Neural cell (in vitro differentiated cells): ENCODE results near the gene PPFIBP1. TPM values are rescaled to one million over a fixed set of nuclear protein-coding genes. Genes with fewer than 3 reads are reported as not detected.

Experiments
- H2AFZ ChIP-seq: fragments of 200-600, 300-800 bp; sonication (generic), shearing (Covaris generic); 2 replicates; pipeline ENCODE4 v1.6.0; 2014; ENCODE audit warnings: low read depth, mild to moderate bottlenecking, antibody characterized with exemption, low read length, moderate library complexity
- H3F3A ChIP-seq: fragments of 200-600 bp; shearing (Covaris generic); 2 replicates; pipeline ENCODE4 v1.6.1; 2016; ENCODE audit warnings: mild to moderate bottlenecking, moderate library complexity, mixed read lengths, antibody characterized with exemption, low read length; ENCODE audit not compliant: insufficient read depth, poor library complexity, severe bottlenecking
- H3K27ac ChIP-seq: fragments of 200-600, 300-800 bp; sonication (generic), shearing (Covaris generic); 2 replicates; pipeline ENCODE4 v1.5.1; 2014; ENCODE audit warnings: mild to moderate bottlenecking, low read length, moderate library complexity
- H3K27me3 ChIP-seq: fragments of 300-800, 200-600 bp; sonication (generic), shearing (Covaris generic); 2 replicates; pipeline ENCODE4 v1.6.0; 2014; ENCODE audit warnings: mild to moderate bottlenecking, low read depth, low read length, moderate library complexity; ENCODE audit not compliant: insufficient read depth
- H3K36me3 ChIP-seq: fragments of 300-800, 200-600 bp; sonication (generic), shearing (Covaris generic); 2 replicates; pipeline ENCODE4 v1.5.1; 2014; ENCODE audit warnings: mild to moderate bottlenecking, antibody characterized with exemption, low read length, moderate library complexity; ENCODE audit not compliant: insufficient read depth
- H3K4me2 ChIP-seq: fragments of 300-800, 200-600 bp; sonication (generic), shearing (Covaris generic); 2 replicates; pipeline ENCODE4 v1.6.0; 2014; ENCODE audit warnings: mild to moderate bottlenecking, low read length
- H3K4me3 ChIP-seq: fragments of 300-800, 200-600 bp; sonication (generic), shearing (Covaris generic); 2 replicates; pipeline ENCODE4 v1.5.1; 2014; ENCODE audit warnings: mild to moderate bottlenecking, low read length, moderate library complexity
- H3K79me2 ChIP-seq: fragments of 200-600 bp; shearing (Covaris generic); replicated peaks from 2 replicates; pipeline ENCODE4 v1.6.0; 2014; ENCODE audit warnings: mild to moderate bottlenecking, low read length, moderate library complexity; ENCODE audit not compliant: insufficient read depth
- H3K9ac ChIP-seq: fragments of 300-800, 200-600 bp; sonication (generic), shearing (Covaris generic); 2 replicates; pipeline ENCODE4 v1.6.1; 2016; ENCODE audit warnings: mild to moderate bottlenecking, low read length, mixed read lengths
- H3K9me2 ChIP-seq: fragments of 200-600 bp; shearing (Covaris generic); 2 replicates; pipeline ENCODE4 v1.6.1; 2016; ENCODE audit warnings: mild to moderate bottlenecking, low read length, mixed read lengths; ENCODE audit not compliant: insufficient read depth
- H3K9me3 ChIP-seq: fragments of 200-600, 300-800 bp; sonication (generic), shearing (Covaris generic); 2 replicates; pipeline ENCODE4 v1.6.1; 2016; ENCODE audit warnings: mild to moderate bottlenecking, mixed run types, low read length, moderate library complexity, mixed read lengths
- H4K20me1 ChIP-seq: fragments of 200-600 bp; shearing (Covaris generic); 2 replicates; pipeline ENCODE4 v1.6.1; 2016; ENCODE audit warnings: mild to moderate bottlenecking, mixed run types; ENCODE audit not compliant: insufficient read depth
- EP300 ChIP-seq: fragments of 450-650 bp; conservative IDR thresholded peaks from 2 replicates; pipeline ENCODE4 v1.6.1; 2014; ENCODE audit warnings: antibody characterized with exemption, mild to moderate bottlenecking, moderate library complexity; ENCODE audit not compliant: poor library complexity, severe bottlenecking
- EZH2 ChIP-seq: fragments of 200-600, 300-800 bp; shearing (Covaris generic), sonication (generic); IDR thresholded peaks from 2 replicates; pipeline ENCODE4 v1.6.1; 2014; ENCODE audit warnings: antibody characterized with exemption, low read length, borderline replicate concordance, mild to moderate bottlenecking; ENCODE audit not compliant: insufficient read depth, poor library complexity, severe bottlenecking
- MXI1 ChIP-seq: fragments of 450-650 bp; conservative IDR thresholded peaks from 2 replicates; pipeline ENCODE4 v1.6.1; 2014; ENCODE audit warnings: antibody characterized with exemption, mild to moderate bottlenecking; ENCODE audit not compliant: poor library complexity, severe bottlenecking
- POLR2AphosphoS5 ChIP-seq: IDR thresholded peaks from 2 replicates; pipeline ENCODE4 v1.6.1; 2012
- RAD21 ChIP-seq: fragments of 450-650 bp; conservative IDR thresholded peaks from 2 replicates; pipeline ENCODE4 v1.6.1; 2014; ENCODE audit warnings: antibody characterized with exemption, mild to moderate bottlenecking, moderate library complexity
- REST ChIP-seq: IDR thresholded peaks from 2 replicates; pipeline ENCODE4 v1.6.1; 2012; ENCODE audit warnings: borderline replicate concordance
- SMC3 ChIP-seq: fragments of 450-650 bp; conservative IDR thresholded peaks from 2 replicates; pipeline ENCODE4 v1.6.1; 2014; ENCODE audit warnings: antibody characterized with exemption, mild to moderate bottlenecking, moderate library complexity; ENCODE audit not compliant: poor library complexity
- TAF1 ChIP-seq: IDR thresholded peaks from 2 replicates; pipeline ENCODE4 v1.6.1; 2012; ENCODE audit warnings: low read depth
- polyA plus RNA-seq: library from polyadenylated mRNA; depleted of rRNA; stranded (reverse); fragments of >200 nt; gene quantifications from 2 replicates; pipeline ENCODE4 v1.2.3, GENCODE V29; 2014
- TF ChIP-seq, protein P1 (sequence below): fragments of 450-650 bp; IDR thresholded peaks from 2 replicates; pipeline ENCODE4 v1.5.1; 2014; ENCODE audit warnings: antibody characterized with exemption, mild to moderate bottlenecking, moderate library complexity; ENCODE audit not compliant: poor library complexity, severe bottlenecking

Gene PPFIBP1
- polyA plus RNA-seq, 1 donor from 2014 or later = 30.2 TPM

GRCh38 chr12:27688671-27689070, 164.7 kb downstream of the PPFIBP1 start:
- H3K4me3 ChIP-seq = no peak overlapping the region
- H4K20me1 ChIP-seq = no peaks in the 10 kb centered on the region
- no peaks in the 10 kb centered on the region for H3K36me3 ChIP-seq
- no peak overlapping the region for H3K27ac ChIP-seq
- TF ChIP-seq EP300 = no peak
- TF ChIP-seq MXI1 = no peak
- TF ChIP-seq, protein P1, sequence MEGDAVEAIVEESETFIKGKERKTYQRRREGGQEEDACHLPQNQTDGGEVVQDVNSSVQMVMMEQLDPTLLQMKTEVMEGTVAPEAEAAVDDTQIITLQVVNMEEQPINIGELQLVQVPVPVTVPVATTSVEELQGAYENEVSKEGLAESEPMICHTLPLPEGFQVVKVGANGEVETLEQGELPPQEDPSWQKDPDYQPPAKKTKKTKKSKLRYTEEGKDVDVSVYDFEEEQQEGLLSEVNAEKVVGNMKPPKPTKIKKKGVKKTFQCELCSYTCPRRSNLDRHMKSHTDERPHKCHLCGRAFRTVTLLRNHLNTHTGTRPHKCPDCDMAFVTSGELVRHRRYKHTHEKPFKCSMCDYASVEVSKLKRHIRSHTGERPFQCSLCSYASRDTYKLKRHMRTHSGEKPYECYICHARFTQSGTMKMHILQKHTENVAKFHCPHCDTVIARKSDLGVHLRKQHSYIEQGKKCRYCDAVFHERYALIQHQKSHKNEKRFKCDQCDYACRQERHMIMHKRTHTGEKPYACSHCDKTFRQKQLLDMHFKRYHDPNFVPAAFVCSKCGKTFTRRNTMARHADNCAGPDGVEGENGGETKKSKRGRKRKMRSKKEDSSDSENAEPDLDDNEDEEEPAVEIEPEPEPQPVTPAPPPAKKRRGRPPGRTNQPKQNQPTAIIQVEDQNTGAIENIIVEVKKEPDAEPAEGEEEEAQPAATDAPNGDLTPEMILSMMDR = no peak
- TF ChIP-seq TAF1 = no peak
- TF ChIP-seq REST = no peak
- no peak for TF ChIP-seq SMC3
- TF ChIP-seq EZH2 = no peak
- TF ChIP-seq POLR2AphosphoS5 = no peak
- TF ChIP-seq RAD21 = no peak
- no peak overlapping the region for H2AFZ ChIP-seq
- H3K4me2 ChIP-seq = no peak overlapping the region
- H3F3A ChIP-seq = no peaks in the 10 kb centered on the region
- no peaks in the 10 kb centered on the region for H3K9me3 ChIP-seq
- H3K9me2 ChIP-seq = no peaks in the 10 kb centered on the region
- no peaks in the 10 kb centered on the region for H3K27me3 ChIP-seq
- no peaks in the 10 kb centered on the region for H3K79me2 ChIP-seq
- no peak overlapping the region for H3K9ac ChIP-seq

DNA sequence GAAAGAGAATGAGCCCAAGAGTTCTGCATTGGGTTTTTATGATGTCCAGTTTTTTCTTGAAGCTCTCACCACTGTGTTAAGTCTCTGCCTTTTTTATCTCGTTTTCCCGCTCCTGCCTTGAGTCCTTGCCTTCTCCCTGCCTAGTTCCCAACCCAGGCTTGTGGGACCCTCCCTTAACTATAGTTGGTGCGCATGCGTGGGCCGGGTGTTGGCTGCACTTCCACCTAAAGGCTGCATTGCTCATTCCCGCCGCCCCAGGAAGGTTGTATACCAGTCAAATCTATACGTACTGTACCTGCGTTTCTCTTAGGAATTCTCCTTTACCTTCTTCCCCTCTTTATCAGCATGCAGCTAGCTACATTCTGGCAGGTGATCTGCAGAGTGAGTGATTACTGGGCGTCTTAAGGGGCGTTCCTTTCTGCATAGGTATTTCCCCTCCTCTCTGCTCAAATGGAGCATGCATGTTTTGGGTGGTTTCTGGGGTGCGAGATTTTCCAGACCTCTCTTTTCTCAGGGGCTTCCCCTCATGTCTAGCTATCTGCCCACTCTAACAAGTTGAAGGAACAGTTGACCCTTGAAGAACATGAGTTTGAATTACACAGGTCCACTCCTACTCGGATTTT, 165.7 kb downstream of the PPFIBP1 start:
- no peak overlapping the region for H3K9ac ChIP-seq
- H3K36me3 ChIP-seq = no peaks in the 10 kb centered on the region
- no peak overlapping the region for H3K4me3 ChIP-seq
- no peaks in the 10 kb centered on the region for H4K20me1 ChIP-seq
- no peaks in the 10 kb centered on the region for H3K79me2 ChIP-seq
- no peak overlapping the region for H2AFZ ChIP-seq
- H3K4me2 ChIP-seq = no peak overlapping the region
- no peaks in the 10 kb centered on the region for H3K27me3 ChIP-seq
- no peaks in the 10 kb centered on the region for H3F3A ChIP-seq
- H3K27ac ChIP-seq = no peak overlapping the region
- H3K9me3 ChIP-seq = no peaks in the 10 kb centered on the region
- TF ChIP-seq REST = no peak
- no peak for TF ChIP-seq EP300
- no peak for TF ChIP-seq TAF1
- no peak for TF ChIP-seq POLR2AphosphoS5
- no peak for TF ChIP-seq RAD21
- H3K9me2 ChIP-seq = no peaks in the 10 kb centered on the region
